GM18868 (cell line): ENCODE data around the gene TGFB2.
"Not testable (repeated sequence)": the region's sequence is repeated elsewhere in the genome, so short reads cannot be mapped to it uniquely, and the experiment has no call there.

Experiments
- ATAC-seq: cut with Tn5 transposase; IDR thresholded peaks from one replicate; pipeline ENCODE4 v1.9.1; 2021; ENCODE audit warnings: mild to moderate bottlenecking, moderate library complexity; ENCODE audit not compliant: unreplicated experiment

TGFB2 gene

DNA sequence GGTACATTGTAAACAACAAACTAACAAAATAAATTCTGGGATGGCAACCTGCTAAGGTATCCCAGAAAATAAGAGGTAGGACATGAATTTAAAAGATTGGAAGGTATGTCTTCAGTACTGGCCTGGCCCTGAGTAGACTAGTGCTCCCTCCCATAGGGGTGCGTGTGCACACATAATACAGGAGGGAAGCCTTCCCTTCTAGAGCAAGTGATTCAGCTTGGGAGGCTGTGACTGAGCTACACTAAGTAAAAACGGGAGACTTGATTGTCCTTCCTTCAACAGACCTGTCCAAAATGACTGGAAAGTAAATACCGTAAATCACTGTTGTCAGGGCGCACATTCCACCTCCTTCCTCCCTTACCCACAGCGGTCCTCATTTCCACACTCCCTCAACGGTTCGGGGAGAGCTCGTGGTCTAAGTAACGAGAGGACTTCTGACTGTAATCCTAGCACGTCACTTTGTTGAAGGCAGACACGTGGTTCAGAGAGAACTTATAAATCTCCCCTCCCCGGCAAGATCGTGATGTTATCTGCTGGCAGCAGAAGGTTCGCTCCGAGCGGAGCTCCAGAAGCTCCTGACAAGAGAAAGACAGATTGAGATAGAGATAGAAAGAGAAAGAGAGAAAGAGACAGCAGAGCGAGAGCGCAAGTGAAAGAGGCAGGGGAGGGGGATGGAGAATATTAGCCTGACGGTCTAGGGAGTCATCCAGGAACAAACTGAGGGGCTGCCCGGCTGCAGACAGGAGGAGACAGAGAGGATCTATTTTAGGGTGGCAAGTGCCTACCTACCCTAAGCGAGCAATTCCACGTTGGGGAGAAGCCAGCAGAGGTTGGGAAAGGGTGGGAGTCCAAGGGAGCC lies at the start of gene TGFB2:
Gene TGFB2, plus strand, starts transcription at position 523 of the 859 bp plus-strand sequence. CDS start 1,366 bp downstream, outside the sequence.
- peak; percentile 46 for ATAC-seq

DNA sequence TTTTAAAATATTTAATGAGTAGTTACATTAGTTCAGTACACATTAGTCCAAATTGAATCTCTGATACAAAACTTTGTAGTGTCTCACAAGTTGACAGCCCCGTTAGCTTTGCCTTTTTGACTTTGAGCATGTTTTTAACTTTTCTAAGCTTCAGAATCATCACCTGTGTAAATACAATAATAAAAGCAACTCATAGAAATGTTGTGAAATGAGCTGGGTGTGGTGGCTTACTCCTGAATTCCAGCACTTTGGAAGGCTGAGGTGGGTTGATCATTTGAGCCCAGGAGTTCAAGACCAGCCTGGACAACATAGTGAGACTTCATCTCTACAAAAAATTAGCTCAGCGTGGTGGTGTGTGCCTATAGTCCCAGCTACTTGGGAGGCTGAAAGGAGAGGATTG lies 49.0 kb upstream of the TGFB2 start:
- no peak for ATAC-seq

DNA sequence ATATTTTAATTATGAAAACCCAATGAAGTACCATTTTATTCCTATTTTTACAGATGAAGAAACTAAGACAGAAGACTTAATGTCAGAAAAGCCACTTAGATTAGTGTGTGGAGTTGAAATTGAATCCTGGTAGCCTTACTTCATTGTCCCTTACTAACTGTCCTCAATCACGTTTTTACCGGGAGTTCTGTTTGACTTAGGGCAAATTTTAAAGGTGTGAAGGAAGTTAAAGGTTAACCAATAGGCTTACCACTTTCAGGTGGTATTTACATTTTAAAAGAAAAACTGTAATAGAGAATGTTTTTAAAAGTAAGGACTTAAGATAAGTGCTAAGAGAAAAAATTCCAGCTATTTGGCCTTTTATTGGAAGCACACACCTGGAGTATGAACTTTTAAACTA lies 47.7 kb upstream of the TGFB2 start:
- ATAC-seq = no peak

DNA sequence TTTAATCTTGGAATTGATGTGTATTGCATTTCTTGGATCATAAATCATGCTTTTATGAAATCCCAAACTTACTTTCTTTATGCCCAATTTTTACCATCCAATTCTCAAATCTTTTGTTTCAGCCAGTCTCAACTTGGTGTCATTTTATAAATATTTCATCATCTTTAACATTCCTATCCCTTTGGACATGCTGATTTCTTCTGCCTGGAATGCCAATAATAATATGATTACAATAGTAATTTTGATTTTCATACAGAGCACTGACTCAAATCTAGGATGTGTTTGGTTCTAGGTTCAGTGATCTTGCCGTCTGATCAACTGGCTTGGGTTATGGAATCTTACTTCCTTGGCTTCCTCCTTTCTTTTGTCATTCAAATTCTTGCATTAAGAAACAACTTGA lies 47.3 kb upstream of the TGFB2 start:
- ATAC-seq = no peak

DNA sequence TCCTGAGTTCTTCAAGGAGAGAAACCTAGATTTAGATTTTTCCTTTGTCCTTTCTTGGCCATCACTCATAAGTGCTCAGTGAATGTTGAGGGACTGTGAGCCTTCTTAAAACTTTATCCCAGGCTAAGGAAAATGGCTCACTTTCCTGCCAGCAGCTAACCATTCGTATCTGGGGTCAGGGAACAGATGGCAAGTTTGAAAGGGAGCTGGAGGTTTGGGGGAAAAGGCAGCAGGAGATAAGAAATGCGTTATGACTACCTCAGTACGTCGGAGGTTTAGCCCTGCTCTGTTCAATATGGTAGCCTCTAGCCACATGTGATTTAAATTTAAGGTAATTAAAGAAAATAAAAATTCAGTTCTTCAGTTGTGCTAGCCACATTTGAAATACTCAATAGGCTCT lies 46.7 kb upstream of the TGFB2 start:
- ATAC-seq = no peak

DNA sequence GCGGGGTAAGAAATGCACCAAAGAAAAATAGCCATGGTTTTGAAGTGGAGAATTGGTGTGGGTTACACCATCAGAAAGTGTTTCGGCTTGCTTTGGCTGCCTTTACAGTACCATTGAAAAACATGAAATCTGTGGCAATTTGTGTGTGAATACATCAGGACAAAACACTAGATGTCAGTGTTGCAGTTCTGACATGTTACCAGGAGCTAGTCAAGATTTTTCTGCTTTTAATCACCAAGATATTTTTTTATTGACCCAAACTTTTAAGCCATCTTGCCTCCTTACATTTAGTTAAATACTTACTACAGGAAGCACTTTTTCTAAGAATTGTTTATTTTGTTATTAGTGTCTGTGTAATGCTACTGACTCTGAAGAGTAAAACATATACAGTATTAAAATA lies 45.7 kb upstream of the TGFB2 start:
- peak; percentile 71 for ATAC-seq

DNA sequence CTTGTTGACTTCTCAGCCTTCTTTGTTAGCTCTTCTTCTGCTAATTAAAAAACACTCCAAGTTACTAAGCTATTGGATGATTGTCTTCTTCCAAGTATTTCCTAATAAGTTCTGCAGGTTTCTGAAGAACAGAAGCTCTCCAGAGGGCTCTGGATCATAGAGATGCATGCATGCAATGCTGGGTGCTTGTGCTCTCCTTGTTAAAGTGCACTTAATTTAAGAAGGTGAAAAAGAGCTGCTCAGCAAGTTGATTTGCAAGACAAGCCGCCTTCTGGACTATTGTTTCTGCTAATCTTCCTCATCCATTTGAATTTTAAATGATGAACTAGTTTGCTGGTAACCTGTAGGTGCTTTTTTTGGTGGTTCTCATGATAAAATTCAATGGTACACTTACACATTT lies 43.9 kb upstream of the TGFB2 start:
- no peak for ATAC-seq

DNA sequence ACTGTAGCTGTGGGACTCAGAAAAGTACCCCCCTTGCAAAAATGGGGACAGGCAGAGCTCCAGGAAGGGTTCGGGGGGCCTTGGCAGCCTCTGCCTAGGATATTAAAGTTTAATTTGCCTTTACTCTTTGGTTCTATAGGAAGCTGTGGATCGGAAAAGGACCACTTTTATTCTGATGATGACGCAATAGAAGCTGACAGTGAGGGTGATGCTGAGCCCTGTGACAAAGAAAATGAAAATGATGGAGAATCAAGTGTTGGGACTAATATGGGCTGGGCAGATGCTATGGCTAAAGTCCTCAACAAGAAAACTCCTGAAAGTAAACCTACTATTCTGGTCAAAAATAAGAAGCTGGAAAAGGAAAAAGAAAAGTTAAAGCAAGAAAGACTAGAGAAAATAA lies 43.0 kb upstream of the TGFB2 start:
- no peak for ATAC-seq

DNA sequence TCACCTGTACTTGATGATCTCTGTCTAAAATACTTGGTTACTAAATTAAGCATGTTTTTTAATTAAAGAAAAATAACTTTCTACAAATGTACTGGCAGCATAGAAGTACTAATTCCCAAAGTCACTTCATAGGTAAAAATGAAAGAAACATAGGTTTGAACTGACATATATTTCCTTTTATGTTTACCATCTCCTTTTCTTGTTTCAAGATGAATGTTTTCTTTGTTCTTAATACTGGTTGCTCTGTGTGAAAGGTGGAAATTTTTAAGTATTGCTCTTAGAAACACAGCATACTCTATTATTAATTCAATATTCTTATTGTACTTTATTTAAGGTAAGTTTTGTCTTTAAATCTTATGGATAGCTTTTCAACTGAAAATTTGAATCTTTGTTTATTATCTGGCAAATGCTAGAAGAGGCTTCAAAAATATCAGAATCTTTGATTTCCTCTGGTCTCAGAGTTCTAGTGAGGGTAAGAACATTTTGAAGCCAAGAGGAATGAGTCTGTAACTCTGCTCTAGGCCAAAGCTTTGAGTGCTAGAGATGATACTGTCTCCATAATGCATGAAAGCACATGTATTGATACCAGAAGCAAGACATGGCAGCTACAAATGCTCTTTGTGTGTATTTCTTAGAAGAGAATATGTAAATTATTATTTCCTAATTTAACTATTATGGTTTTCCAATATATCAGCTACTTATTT lies 41.8 kb upstream of the TGFB2 start:
- ATAC-seq = no peak

DNA sequence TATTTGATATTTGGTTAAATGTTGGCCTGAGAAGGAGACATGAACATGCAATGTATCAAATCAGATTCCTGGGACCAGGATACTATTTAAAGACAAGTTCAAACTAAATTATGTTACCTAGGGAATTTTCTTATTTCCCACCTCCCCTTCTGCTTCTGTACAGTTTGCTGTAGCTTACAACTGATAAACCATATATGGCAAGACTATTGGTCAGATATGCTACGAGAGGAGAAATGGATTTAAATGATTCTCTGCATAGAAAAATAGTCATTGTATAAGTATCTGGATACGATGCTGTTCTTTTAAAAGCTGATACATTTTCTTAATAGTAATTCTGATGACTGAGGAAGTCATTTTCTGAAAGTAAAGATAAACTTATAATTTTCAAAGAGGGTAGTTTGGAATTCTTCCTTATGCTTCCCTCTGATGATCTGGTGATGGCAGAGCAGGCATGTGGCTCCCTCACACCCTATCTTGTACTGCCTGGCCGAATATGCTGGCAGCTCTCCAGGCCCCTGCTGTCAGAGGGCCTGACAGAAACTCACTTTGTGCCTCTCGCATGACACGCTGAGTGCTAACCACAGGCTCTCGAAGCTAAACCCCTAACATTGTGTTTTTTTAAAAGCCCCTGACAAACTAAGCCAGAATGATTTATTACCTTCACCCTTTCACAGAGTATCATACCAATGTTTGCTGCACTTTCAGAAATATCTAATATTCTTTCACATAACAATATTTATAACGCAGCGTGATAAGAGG lies 40.7 kb upstream of the TGFB2 start:
- ATAC-seq = peak; percentile 99

DNA sequence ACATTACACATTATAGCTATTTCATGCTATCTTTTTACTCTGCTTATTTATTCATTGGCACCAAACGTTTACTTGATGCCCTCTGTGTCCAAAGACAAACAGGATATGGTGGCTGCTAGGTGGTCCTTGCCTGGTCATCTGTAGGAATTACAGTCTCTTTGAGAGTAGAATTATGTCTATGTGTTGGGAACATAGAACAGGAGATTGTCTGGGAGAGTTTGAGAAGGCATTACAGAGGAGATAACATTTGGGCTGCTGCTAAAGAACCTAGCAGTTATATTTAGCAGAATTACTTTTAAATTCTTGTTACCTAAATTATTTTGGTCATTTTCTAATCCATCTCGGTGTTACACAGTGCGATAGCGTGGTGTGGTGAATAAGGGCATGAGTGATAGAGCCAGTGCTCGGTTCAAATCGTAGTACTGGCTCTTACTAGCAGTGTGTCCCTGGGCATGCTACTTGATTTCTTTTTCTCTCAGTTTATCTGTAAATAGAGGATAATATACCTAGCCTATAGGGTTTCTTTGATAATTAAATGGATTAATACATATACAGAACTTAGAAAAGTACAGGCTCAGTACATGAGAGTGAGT lies 39.6 kb upstream of the TGFB2 start:
- no peak for ATAC-seq

DNA sequence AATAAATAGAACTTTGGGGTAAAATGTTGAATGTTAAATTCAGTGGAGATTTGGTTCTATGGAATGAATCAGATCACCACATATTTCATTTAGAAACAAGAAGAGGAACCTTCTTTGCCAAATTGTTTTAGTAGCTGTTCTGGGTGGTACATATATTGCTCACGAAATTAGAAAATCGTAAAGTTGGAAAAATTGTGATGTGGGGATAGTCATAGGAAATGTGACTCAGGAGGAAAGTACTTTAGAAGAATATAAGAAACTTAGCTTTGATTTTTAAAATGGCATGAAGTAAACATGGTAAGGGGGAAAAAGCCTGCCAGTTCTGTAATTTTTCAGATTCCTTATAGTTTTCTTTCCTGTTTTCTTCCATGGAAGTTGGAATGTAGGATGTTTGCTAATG lies 32.6 kb upstream of the TGFB2 start:
- no peak for ATAC-seq

DNA sequence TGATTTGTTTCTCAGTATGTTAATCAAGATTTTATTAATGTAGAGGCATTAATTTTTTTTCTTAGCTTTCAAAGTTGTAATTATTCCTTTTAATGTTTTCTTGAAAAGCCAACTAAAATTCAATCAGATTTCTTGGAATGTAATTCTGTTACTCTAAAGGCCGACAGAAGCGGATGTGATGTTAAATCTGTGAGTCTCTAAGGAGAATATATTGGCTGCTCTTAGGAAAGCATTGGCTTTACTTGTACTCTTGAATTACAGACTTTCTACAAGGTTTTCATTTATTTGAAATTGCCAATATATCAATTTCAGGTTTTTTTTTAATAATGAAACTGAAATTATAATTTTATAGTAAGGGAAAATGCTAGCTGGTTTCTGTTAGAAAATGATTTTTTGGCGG lies 30.8 kb upstream of the TGFB2 start:
- no peak for ATAC-seq

DNA sequence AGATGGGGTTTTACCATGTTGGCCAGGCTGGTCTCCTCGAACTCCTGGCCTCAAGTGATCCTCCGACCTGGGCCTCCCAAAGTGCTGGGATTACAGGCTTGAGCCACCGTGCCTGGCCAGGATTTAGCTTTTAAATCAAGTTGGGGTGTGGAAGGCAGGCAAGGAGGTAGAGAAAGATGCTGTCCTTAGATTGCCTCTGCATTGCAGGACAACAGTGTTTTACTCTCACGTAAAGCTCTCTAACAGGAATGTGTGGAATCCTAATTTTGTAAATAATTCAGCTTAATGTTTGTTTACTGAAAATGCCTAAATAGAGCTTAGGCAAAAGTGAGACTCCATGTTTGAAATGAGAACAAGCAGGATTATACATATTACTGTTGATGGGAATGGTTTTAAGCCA lies 29.5 kb upstream of the TGFB2 start:
- ATAC-seq = no peak

DNA sequence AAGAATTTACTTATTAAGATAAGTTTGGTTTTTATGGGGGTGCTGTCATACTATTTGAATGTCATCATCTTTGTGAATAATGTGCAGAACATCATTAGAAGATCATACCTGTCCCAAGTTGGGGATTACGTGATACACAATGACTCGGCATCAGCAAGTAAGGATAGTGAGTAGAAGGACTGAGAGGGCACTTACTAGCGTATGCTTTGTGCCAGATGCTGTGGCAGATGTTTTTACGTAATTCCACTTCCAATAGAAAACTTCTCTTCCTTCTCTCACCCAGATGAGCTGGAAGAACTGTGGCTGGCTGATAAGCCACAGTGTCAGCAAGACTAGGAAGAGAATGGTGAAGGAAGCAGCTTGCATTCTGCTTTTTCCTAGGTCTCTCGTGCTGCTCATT lies 28.1 kb upstream of the TGFB2 start:
- no peak for ATAC-seq

DNA sequence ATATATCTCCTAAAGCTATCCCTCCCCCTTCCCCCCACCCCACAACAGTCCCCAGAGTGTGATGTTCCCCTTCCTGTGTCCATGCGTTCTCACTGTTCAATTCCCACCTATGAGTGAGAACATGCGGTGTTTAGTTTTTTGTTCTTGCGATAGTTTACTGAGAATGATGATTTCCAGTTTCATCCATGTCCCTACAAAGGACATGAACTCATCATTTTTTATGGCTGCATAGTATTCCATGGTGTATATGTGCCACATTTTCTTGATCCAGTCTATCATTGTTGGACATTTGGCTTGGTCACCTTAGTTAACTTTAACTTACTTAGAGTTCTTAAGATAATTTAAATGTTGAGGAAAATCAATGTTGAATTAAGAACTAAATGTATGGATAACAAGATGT lies 25.0 kb upstream of the TGFB2 start:
- ATAC-seq = not testable (repeated sequence)

DNA sequence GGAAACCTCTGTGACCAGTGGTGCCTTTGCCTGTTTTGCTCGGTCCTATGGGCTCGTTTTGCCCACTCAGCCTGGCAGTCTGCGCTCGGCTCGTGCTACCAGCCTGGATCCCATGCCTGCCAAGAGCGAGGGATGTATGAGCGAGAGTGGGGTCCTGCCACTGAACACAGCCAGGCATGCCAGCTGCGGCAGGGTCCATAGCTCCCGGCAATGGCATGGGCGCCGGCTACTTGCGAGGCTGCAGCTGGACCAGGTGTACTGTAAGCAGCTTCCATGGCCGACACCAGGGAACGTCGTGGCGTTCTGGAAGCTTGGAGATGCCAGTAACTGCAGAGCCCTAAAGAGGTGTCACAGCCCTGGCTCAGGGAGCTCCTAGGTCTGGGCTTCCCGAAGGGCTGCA lies 22.4 kb upstream of the TGFB2 start:
- ATAC-seq = no peak

DNA sequence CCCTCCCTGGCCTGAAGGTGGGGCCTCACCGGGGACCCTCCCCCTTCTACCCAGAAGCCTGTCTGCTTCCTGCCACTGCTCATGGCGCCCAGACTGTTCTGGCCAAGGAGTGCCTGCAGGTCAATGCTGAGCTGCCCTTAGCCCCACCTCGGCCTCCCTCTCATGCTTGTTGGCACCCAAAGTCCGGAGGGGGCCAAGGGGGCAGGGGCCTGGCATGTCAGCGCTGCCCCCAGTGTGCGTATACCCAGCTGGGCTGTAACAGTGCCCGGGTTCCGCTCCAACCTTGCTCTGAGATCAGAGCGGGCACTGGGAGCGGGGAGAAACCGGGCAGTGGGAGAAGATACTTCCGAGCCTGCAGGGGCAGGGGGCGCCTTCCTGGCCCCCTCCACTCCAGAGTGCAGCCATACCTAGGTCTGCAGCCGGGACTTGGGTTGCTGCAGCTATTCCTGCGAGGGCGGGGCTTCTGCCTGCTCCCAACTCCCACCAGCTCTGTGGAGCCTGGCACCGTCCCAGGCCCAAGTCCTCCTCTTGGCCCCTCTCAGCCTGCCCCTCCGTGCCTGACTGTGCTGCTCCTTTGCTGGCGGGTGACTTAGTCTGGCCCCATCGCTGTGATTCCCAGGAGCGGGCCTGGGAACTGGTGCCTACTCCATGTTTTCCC lies 21.4 kb upstream of the TGFB2 start:
- no peak for ATAC-seq

DNA sequence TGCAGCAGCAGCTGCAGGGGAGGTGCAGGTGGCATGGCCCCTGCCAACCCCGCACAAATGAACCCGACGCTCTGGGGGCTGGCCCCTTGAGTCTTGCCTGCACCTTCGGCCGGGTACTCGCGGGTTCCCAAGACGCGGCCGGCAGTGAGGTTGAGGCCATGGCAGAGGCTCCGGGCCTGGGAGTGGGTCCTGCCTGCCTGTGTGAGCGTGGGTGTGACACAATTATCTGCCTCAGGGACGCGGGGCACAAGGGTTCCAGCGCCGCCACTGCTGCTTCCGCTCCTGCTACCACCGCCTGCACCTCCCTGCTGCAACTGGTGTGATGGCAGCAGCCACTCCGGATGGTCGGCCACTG lies 20.9 kb upstream of the TGFB2 start:
- ATAC-seq = no peak

DNA sequence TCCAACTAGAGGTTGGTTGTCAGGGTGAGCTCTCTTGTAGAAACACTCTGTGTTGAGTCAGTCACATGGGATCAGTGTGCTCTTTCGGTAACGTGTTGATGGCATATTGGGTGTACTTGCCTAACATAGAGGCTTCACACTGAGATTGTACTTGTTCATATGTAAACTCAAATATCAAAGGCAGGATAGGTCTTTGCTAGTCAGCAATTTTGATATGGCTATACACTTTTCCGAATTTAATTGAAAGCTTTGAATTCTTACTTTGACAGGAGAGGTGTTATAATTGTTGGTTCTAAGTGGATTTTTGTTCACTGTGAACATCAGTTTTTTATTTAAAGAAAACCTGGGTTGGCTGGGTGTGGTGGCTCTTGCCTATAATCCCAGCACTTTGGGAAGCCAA lies 16.4 kb upstream of the TGFB2 start:
- ATAC-seq = no peak
